ENCODE results near the gene HDAC1. TPM values are rescaled to one million over a fixed set of nuclear protein-coding genes. Genes with fewer than 3 reads are reported as not detected.
A peak's percentile ranks its signal among the peaks of the same experiment; 100 is the strongest.

Gene HDAC1
- total and polyA plus RNA-seq, 2 of the 13 experiments (the other 11 are each of a cell fraction or from before 2014, with no cell fraction given), result 93.5 to 189 TPM

GRCh38 chr1:32250893-32251716 is 40.8 kb upstream of the HDAC1 start, which contains the start of gene LCK (continued):
- TF ChIP-seq SNAPC2 (CRISPR knock-in tag; IDR thresholded peaks at IDR 0.05) (peak; percentile 88), ZBTB42 (CRISPR knock-in tag; IDR thresholded peaks at IDR 0.05) (no peak), ZNF30 (CRISPR knock-in tag; IDR thresholded peaks at IDR 0.05) (no peak), CERS6 (CRISPR knock-in tag; IDR thresholded peaks at IDR 0.05) (no peak), ZNF550 (CRISPR knock-in tag; IDR thresholded peaks at IDR 0.05; ENCODE audit: borderline replicate concordance) (no peak), ZSCAN30 (CRISPR knock-in tag; IDR thresholded peaks at IDR 0.05) (no peak), MLLT10 (CRISPR knock-in tag; IDR thresholded peaks at IDR 0.05) (no peak), NR1H2 (CRISPR knock-in tag; IDR thresholded peaks at IDR 0.05; ENCODE audit: borderline replicate concordance, low read depth) (no peak), ARNT2 (CRISPR knock-in tag; IDR thresholded peaks at IDR 0.05; ENCODE audit: low read depth) (0 out of 2 replicates have a peak, but pooled peaks have one; percentile 29), NRL (CRISPR knock-in tag; IDR thresholded peaks at IDR 0.05; ENCODE audit: borderline replicate concordance) (0 out of 2 replicates have a peak, but pooled peaks have one; percentile 53), ZBTB34 (CRISPR knock-in tag; IDR thresholded peaks at IDR 0.05) (no peak), SALL1 (CRISPR knock-in tag; IDR thresholded peaks at IDR 0.05) (peak; percentile 8; the same call in 1 of the 2 replicates)
- TF ChIP-seq, protein P1, sequence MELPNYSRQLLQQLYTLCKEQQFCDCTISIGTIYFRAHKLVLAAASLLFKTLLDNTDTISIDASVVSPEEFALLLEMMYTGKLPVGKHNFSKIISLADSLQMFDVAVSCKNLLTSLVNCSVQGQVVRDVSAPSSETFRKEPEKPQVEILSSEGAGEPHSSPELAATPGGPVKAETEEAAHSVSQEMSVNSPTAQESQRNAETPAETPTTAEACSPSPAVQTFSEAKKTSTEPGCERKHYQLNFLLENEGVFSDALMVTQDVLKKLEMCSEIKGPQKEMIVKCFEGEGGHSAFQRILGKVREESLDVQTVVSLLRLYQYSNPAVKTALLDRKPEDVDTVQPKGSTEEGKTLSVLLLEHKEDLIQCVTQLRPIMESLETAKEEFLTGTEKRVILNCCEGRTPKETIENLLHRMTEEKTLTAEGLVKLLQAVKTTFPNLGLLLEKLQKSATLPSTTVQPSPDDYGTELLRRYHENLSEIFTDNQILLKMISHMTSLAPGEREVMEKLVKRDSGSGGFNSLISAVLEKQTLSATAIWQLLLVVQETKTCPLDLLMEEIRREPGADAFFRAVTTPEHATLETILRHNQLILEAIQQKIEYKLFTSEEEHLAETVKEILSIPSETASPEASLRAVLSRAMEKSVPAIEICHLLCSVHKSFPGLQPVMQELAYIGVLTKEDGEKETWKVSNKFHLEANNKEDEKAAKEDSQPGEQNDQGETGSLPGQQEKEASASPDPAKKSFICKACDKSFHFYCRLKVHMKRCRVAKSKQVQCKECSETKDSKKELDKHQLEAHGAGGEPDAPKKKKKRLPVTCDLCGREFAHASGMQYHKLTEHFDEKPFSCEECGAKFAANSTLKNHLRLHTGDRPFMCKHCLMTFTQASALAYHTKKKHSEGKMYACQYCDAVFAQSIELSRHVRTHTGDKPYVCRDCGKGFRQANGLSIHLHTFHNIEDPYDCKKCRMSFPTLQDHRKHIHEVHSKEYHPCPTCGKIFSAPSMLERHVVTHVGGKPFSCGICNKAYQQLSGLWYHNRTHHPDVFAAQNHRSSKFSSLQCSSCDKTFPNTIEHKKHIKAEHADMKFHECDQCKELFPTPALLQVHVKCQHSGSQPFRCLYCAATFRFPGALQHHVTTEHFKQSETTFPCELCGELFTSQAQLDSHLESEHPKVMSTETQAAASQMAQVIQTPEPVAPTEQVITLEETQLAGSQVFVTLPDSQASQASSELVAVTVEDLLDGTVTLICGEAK (IDR thresholded peaks at IDR 0.05), result no peak
- TF ChIP-seq, protein P1 (CRISPR knock-in tag; IDR thresholded peaks at IDR 0.05), result peak; percentile 49; the same call in 1 of the 2 replicates
- TF ChIP-seq, protein P2, sequence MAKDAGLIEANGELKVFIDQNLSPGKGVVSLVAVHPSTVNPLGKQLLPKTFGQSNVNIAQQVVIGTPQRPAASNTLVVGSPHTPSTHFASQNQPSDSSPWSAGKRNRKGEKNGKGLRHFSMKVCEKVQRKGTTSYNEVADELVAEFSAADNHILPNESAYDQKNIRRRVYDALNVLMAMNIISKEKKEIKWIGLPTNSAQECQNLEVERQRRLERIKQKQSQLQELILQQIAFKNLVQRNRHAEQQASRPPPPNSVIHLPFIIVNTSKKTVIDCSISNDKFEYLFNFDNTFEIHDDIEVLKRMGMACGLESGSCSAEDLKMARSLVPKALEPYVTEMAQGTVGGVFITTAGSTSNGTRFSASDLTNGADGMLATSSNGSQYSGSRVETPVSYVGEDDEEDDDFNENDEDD (CRISPR knock-in tag; IDR thresholded peaks at IDR 0.05; ENCODE audit: borderline replicate concordance), result peak; percentile 25; the same call in 1 of the 2 replicates
- TF ChIP-seq, protein P3, sequence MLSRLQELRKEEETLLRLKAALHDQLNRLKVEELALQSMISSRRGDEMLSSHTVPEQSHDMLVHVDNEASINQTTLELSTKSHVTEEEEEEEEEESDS (CRISPR knock-in tag; IDR thresholded peaks at IDR 0.05; ENCODE audit: borderline replicate concordance), result peak; percentile 89

Measured in HepG2 (cell line).